ENCODE measurements around the gene NTPCR. TPM values are rescaled to one million over a fixed set of nuclear protein-coding genes. Genes with fewer than 3 reads are reported as not detected.

Gene NTPCR
- total RNA-seq, 2 donors from 2014 or later: 28.3 to 29.1 TPM

GRCh38 chr1:232942413-232943294, 7.8 kb upstream of the NTPCR start:
- Histone ChIP-seq H3K4me3 (no peak overlapping the region), H3K27ac (no peak overlapping the region), H3K36me3 (no peaks in the 10 kb centered on the region), H3K27me3 (replicated peaks; ENCODE audit: insufficient read depth) (no peaks in the 10 kb centered on the region), H3K4me1 (replicated peaks) (no peaks in the 10 kb centered on the region), H3K9me3 (no peaks in the 10 kb centered on the region)
- TF ChIP-seq POLR2A (IDR thresholded peaks at IDR 0.05) (no peak), POLR2AphosphoS5 (IDR thresholded peaks at IDR 0.05) (no peak), CTCF (IDR thresholded peaks at IDR 0.05) (no peak)
- intact Hi-C loops (cut with DNase I): no loop called here
- 55% methylated on average over 8 of the region's 8 CpGs for WGBS
- DNase-seq (ENCODE audit: low spot score): no peak

DNA sequence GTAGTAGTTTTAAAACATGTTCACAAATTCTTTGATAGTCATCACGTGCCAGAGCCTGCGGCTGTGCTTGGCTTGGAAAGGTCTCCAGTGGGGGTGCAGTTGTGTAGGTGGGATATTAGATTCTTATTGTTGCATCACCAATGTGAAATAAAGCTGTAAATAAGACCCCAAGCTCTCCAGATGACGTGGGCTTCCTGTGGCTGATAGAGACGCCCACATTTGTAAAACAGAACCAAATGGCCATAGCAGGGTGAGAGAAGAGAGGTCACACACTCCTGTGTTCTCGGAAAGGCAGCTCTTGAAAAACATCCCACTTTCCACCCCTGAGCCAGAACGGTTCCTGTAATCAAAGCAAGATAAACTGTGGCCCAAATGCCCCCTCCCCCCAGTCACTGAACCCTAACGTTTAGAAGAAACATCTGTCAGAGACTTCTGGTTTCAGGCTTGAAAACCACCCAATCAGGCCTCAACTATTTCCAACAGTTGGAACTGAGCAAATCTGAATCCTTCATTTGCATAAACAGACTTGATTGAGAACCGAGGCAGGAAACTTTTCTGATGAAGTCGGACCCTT, 6.6 kb upstream of the NTPCR start:
- Histone ChIP-seq H3K27me3 (replicated peaks; ENCODE audit: insufficient read depth) (no peaks in the 10 kb centered on the region), H3K4me3 (no peak overlapping the region), H3K4me1 (replicated peaks) (no peaks in the 10 kb centered on the region), H3K27ac (no peak overlapping the region), H3K36me3 (no peaks in the 10 kb centered on the region), H3K9me3 (no peaks in the 10 kb centered on the region)
- no peak for TF ChIP-seq CTCF (IDR thresholded peaks at IDR 0.05)
- no peak for TF ChIP-seq POLR2A (IDR thresholded peaks at IDR 0.05)
- no peak for TF ChIP-seq POLR2AphosphoS5 (IDR thresholded peaks at IDR 0.05)
- intact Hi-C loops (cut with DNase I): no loop called here
- 52% methylated on average over 9 of the region's 9 CpGs for WGBS
- DNase-seq (ENCODE audit: low spot score): no peak

DNA sequence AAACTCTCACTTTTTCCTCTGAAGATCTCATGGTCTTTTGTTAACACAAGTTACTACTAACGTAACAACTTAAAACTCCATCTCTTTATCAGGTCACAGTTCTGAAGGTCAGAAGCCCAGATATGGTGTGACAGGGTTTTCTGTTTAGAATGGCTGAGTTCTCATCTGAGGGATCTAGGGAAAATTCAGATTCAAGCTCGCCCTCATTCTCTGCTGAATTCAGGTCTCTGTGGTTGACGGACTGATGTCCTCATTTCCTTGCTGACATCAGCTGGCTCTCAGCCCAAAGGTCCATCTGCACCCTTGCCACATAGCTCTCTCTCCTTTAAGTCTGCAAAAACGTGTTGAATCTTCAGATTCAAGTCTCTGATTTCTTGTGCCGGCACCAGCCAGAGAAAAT, 6.1 kb upstream of the NTPCR start:
- TF ChIP-seq POLR2AphosphoS5 (IDR thresholded peaks at IDR 0.05): no peak
- TF ChIP-seq CTCF (IDR thresholded peaks at IDR 0.05): no peak
- no peak overlapping the region for H3K27ac ChIP-seq

GRCh38 chr1:232949636-232950196, 695 bp upstream of the NTPCR start:
- WGBS: 88% methylated on average over 5 of the region's 5 CpGs
- Histone ChIP-seq H3K27me3 (replicated peaks; ENCODE audit: insufficient read depth) (no peaks in the 10 kb centered on the region), H3K27ac (peak overlapping the region; percentile 76 to 79), H3K9me3 (no peaks in the 10 kb centered on the region), H3K4me3 (peak overlapping the region; percentile 83), H3K36me3 (no peaks in the 10 kb centered on the region), H3K4me1 (replicated peaks) (no peaks in the 10 kb centered on the region)
- TF ChIP-seq POLR2A (IDR thresholded peaks at IDR 0.05) (no peak), CTCF (IDR thresholded peaks at IDR 0.05) (no peak), POLR2AphosphoS5 (IDR thresholded peaks at IDR 0.05) (no peak)
- no peak for DNase-seq (ENCODE audit: low spot score)
- intact Hi-C loops (cut with DNase I): loop anchor here (5.0 kb wide), 1 partner anchor 317 kb away; the partner anchor contains the start of gene SIPA1L2

More for the DNA sequence above, 6.1 kb upstream of the NTPCR start:
- H3K9me3 ChIP-seq: no peaks in the 10 kb centered on the region
- intact Hi-C loops (cut with DNase I): no loop called here
- no peak for DNase-seq (ENCODE audit: low spot score)
- no peaks in the 10 kb centered on the region for H3K4me1 ChIP-seq (replicated peaks)
- WGBS: 84% methylated on average over 5 of the region's 5 CpGs
- H3K27me3 ChIP-seq (replicated peaks; ENCODE audit: insufficient read depth): no peaks in the 10 kb centered on the region
- no peak overlapping the region for H3K4me3 ChIP-seq
- H3K36me3 ChIP-seq: no peaks in the 10 kb centered on the region

Data from prostate gland (tissue), 2 donors.